ENCODE measurements around the gene ADAMTSL5.
"Not testable (repeated sequence)": the region's sequence is repeated elsewhere in the genome, so short reads cannot be mapped to it uniquely, and the experiment has no call there.

DNA sequence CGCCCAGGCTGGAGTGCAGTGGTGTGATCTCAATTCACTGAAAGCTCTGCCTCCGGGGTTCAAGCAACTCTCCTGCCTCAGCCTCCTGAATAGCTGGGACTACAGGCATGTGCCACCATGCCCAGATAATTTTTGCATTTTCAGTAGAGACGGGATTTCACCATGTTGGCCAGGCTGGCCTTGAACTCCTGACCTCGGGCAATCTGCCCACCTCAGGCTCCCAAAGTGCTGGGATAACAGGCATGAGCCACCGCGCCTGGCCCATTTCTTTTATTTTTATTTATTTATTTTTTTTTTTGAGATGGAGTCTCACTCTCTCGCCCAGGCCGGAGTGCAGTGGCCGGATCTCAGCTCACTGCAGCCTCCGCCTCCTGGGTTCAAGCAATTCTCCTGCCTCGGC lies 26.9 kb upstream of the ADAMTSL5 start:
- not testable (repeated sequence) for TF ChIP-seq FOXM1 (IDR thresholded peaks at IDR 0.05; ENCODE audit: borderline replicate concordance); TARDBP (IDR thresholded peaks at IDR 0.05); ZNF384 (IDR thresholded peaks at IDR 0.05); CTBP1 (IDR thresholded peaks at IDR 0.05; ENCODE audit: borderline replicate concordance)
